WERI-Rb-1 (cell line): ENCODE measurements around the gene FAM20C.

Experiments
- DNase-seq: peaks from one replicate; pipeline ENCODE4 v3.0.0-alpha.2; 2020
- H3K27ac ChIP-seq: fragments of 250-450 bp; sonication (Bioruptor Pico); 2 replicates; pipeline ENCODE4 v1.5.1; 2020; ENCODE audit warnings: mild to moderate bottlenecking, moderate library complexity
- H3K27me3 ChIP-seq: fragments of 250-450 bp; sonication (Bioruptor Pico); 2 replicates; pipeline ENCODE4 v1.5.1; 2021; ENCODE audit warnings: mild to moderate bottlenecking, low read depth, moderate library complexity; ENCODE audit not compliant: insufficient read depth, severe bottlenecking
- H3K36me3 ChIP-seq: fragments of 250-450 bp; sonication (Bioruptor Pico); 2 replicates; pipeline ENCODE4 v1.5.1; 2020; ENCODE audit warnings: mild to moderate bottlenecking, moderate library complexity
- H3K4me3 ChIP-seq: 2 replicates; pipeline ENCODE4 v1.5.1; 2011; ENCODE audit warnings: low read depth, mild to moderate bottlenecking, control low read depth, low read length
- H3K9me3 ChIP-seq: fragments of 250-450 bp; sonication (Bioruptor Pico); 2 replicates; pipeline ENCODE4 v1.5.1; 2021; ENCODE audit warnings: mild to moderate bottlenecking, moderate library complexity; ENCODE audit not compliant: severe bottlenecking
- CTCF ChIP-seq: IDR thresholded peaks from 2 replicates; pipeline ENCODE4 v1.5.1; 2011; ENCODE audit warnings: low read depth, mild to moderate bottlenecking, control low read depth, inconsistent platforms, low read length

FAM20C gene

GRCh38 chr7:171364-171904 is 20.9 kb upstream of the FAM20C start:
- Histone ChIP-seq H3K27me3 (no peaks in the 10 kb centered on the region), H3K4me3 (no peak overlapping the region), H3K27ac (no peak overlapping the region), H3K9me3 (no peaks in the 10 kb centered on the region), H3K36me3 (no peaks in the 10 kb centered on the region)
- no peak for DNase-seq
- peak; percentile 24; the same call in 1 of the 2 replicates for TF ChIP-seq CTCF

GRCh38 chr7:171912-172515 is 20.4 kb upstream of the FAM20C start:
- Histone ChIP-seq H3K27me3 (no peaks in the 10 kb centered on the region), H3K36me3 (no peaks in the 10 kb centered on the region), H3K9me3 (no peaks in the 10 kb centered on the region), H3K4me3 (no peak overlapping the region), H3K27ac (no peak overlapping the region)
- TF ChIP-seq CTCF, result no peak
- DNase-seq, result no peak

- Histone ChIP-seq H3K27ac (no peak overlapping the region), H3K36me3 (no peaks in the 10 kb centered on the region), H3K27me3 (no peaks in the 10 kb centered on the region), H3K4me3 (no peak overlapping the region), H3K9me3 (no peaks in the 10 kb centered on the region)
- TF ChIP-seq CTCF, result no peak
- DNase-seq, result no peak
Observed at GRCh38 chr7:173209-173918, 19.0 kb upstream of the FAM20C start.

GRCh38 chr7:174716-175115 is 17.7 kb upstream of the FAM20C start:
- TF ChIP-seq CTCF, result no peak
- Histone ChIP-seq H3K27me3 (no peaks in the 10 kb centered on the region), H3K36me3 (no peaks in the 10 kb centered on the region), H3K27ac (no peak overlapping the region), H3K4me3 (no peak overlapping the region), H3K9me3 (no peaks in the 10 kb centered on the region)
- DNase-seq, result no peak

GRCh38 chr7:175955-176354 is 16.4 kb upstream of the FAM20C start:
- Histone ChIP-seq H3K36me3 (no peaks in the 10 kb centered on the region), H3K4me3 (no peak overlapping the region), H3K9me3 (no peaks in the 10 kb centered on the region), H3K27me3 (no peaks in the 10 kb centered on the region), H3K27ac (no peak overlapping the region)
- no peak for DNase-seq
- no peak for TF ChIP-seq CTCF
